Endothelial cell (in vitro differentiated cells): Measurements from ENCODE around the gene RNF13. TPM values are rescaled to one million over a fixed set of nuclear protein-coding genes. Genes with fewer than 3 reads are reported as not detected.

Source experiments
- DNase-seq: peaks from one replicate; pipeline ENCODE4 v3.0.0; 2021; ENCODE audit warnings: low spot score
- H3K27ac Mint-ChIP-seq: one replicate; pipeline ENCODE4 v1.8.0; 2021; ENCODE audit warnings: mixed read lengths, inconsistent platforms; ENCODE audit not compliant: unreplicated experiment
- H3K27me3 Mint-ChIP-seq: one replicate; pipeline ENCODE4 v1.8.0; 2021; ENCODE audit warnings: mild to moderate bottlenecking, moderate library complexity, mixed read lengths, inconsistent platforms; ENCODE audit not compliant: unreplicated experiment
- H3K36me3 Mint-ChIP-seq: one replicate; pipeline ENCODE4 v1.8.0; 2021; ENCODE audit warnings: mild to moderate bottlenecking, low read depth, mixed read lengths, inconsistent platforms; ENCODE audit not compliant: unreplicated experiment
- H3K4me1 Mint-ChIP-seq: one replicate; pipeline ENCODE4 v1.8.0; 2021; ENCODE audit warnings: mild to moderate bottlenecking, mixed read lengths, inconsistent platforms; ENCODE audit not compliant: unreplicated experiment
- H3K4me3 Mint-ChIP-seq: one replicate; pipeline ENCODE4 v1.8.0; 2021; ENCODE audit warnings: mild to moderate bottlenecking, mixed read lengths, inconsistent platforms; ENCODE audit not compliant: unreplicated experiment
- H3K9me3 Mint-ChIP-seq: one replicate; pipeline ENCODE4 v1.8.0; 2021; ENCODE audit warnings: mixed read lengths, inconsistent platforms; ENCODE audit not compliant: unreplicated experiment
- total RNA-seq: library from RNA; stranded (reverse); fragmentation: NEBNext Ultra II Directional; extraction: Animal tissue kit (Norgen Biotek cat#: 25700); gene quantifications from one replicate; pipeline ENCODE4 v1.2.1, GENCODE V29; 2021; ENCODE audit not compliant: unreplicated experiment
- TF ChIP-seq, protein P1 (sequence below): fragments of 200-600 bp; sonication (generic); IDR thresholded peaks from one replicate; pipeline ENCODE4 v1.5.0; 2021; ENCODE audit warnings: antibody characterized with exemption; ENCODE audit not compliant: unreplicated experiment

The RNF13 gene
- total RNA-seq, 1 donor from 2014 or later, result 30.7 TPM

GRCh38 chr3:149767720-149768119, 45.3 kb upstream of the RNF13 start:
- Mint-ChIP-seq H3K9me3 (no peaks in the 10 kb centered on the region), H3K27ac (no peak overlapping the region), H3K4me1 (peaks cover 3% of the 10 kb centered on the region), H3K36me3 (no peaks in the 10 kb centered on the region), H3K27me3 (peaks cover 2% of the 10 kb centered on the region), H3K4me3 (no peak overlapping the region)
- TF ChIP-seq, protein P1, sequence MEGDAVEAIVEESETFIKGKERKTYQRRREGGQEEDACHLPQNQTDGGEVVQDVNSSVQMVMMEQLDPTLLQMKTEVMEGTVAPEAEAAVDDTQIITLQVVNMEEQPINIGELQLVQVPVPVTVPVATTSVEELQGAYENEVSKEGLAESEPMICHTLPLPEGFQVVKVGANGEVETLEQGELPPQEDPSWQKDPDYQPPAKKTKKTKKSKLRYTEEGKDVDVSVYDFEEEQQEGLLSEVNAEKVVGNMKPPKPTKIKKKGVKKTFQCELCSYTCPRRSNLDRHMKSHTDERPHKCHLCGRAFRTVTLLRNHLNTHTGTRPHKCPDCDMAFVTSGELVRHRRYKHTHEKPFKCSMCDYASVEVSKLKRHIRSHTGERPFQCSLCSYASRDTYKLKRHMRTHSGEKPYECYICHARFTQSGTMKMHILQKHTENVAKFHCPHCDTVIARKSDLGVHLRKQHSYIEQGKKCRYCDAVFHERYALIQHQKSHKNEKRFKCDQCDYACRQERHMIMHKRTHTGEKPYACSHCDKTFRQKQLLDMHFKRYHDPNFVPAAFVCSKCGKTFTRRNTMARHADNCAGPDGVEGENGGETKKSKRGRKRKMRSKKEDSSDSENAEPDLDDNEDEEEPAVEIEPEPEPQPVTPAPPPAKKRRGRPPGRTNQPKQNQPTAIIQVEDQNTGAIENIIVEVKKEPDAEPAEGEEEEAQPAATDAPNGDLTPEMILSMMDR, result no peak
- DNase-seq, result no peak

GRCh38 chr3:149768704-149769103, 44.3 kb upstream of the RNF13 start:
- Mint-ChIP-seq H3K4me1 (peaks cover 6% of the 10 kb centered on the region), H3K9me3 (no peaks in the 10 kb centered on the region), H3K27me3 (peaks cover 2% of the 10 kb centered on the region), H3K27ac (no peak overlapping the region), H3K36me3 (no peaks in the 10 kb centered on the region), H3K4me3 (no peak overlapping the region)
- DNase-seq, result no peak
- TF ChIP-seq, protein P1, result no peak

DNA sequence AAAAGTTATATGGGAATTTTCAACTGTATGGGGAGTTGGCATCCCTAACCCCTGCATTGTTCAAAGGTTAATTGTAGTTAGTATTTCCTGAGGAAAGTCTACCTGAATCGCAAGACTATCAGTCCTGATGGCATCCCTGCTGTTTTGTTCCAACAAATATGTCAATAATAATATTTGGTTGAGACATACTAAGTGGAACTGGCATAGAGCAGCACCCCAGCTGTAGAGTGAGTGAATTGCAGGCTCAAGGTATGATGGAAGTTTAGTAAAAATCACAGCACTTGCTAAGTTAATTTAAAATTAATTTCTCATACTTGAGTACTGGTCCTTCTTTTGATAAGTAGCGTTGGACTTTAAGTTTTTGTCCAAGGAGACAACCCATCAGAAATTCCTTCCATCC, 42.8 kb upstream of the RNF13 start:
- Mint-ChIP-seq H3K27ac (no peak overlapping the region), H3K4me3 (no peak overlapping the region), H3K4me1 (peaks cover 6% of the 10 kb centered on the region), H3K36me3 (no peaks in the 10 kb centered on the region), H3K9me3 (no peaks in the 10 kb centered on the region), H3K27me3 (peaks cover 2% of the 10 kb centered on the region)
- DNase-seq, result no peak
- TF ChIP-seq, protein P1, result no peak

- H3K36me3 Mint-ChIP-seq, result no peaks in the 10 kb centered on the region
- no peak overlapping the region for H3K4me3 Mint-ChIP-seq
- TF ChIP-seq, protein P1, result peak; percentile 77
- no peaks in the 10 kb centered on the region for H3K9me3 Mint-ChIP-seq
- peaks cover 6% of the 10 kb centered on the region for H3K4me1 Mint-ChIP-seq
- peak; percentile 73 for DNase-seq
- peaks cover 1% of the 10 kb centered on the region for H3K27me3 Mint-ChIP-seq
- no peak overlapping the region for H3K27ac Mint-ChIP-seq
Measured at GRCh38 chr3:149771652-149772271, 41.3 kb upstream of the RNF13 start.

DNA sequence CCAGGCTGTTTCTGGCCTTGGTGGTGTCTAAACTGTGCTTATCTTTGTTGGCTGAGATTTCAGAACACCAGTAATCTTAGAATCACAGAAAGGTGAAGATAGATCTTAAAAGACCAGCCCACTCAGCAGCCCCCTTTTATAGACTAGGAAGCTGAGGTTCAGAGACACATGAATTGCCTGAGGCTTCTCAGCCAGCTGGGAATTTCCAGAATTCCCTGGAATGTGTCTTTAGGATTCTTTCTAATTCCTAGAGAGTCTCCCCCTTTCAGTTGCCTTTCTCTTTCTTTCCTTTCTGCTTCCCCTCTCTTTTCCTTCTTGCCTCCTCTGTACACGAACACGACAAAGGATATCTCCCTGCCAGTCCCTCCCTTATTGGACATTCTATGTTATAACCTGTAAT, 40.2 kb upstream of the RNF13 start:
- Mint-ChIP-seq H3K4me1 (peaks cover 6% of the 10 kb centered on the region), H3K9me3 (no peaks in the 10 kb centered on the region), H3K4me3 (no peak overlapping the region), H3K36me3 (no peaks in the 10 kb centered on the region), H3K27ac (peak overlapping the region; percentile 7), H3K27me3 (peaks cover 5% of the 10 kb centered on the region)
- DNase-seq, result no peak
- TF ChIP-seq, protein P1, result no peak
